ENCODE results near the gene LYZL2. TPM values are rescaled to one million over a fixed set of nuclear protein-coding genes. Genes with fewer than 3 reads are reported as not detected.
"Not testable (repeated sequence)": the region's sequence is repeated elsewhere in the genome, so short reads cannot be mapped to it uniquely, and the experiment has no call there.

Gene LYZL2
- not detected in 2 replicates for total RNA-seq (2022)
- percentile 8 among the genes with signal in this experiment for Bru-seq, nascent RNA
- BruChase-seq, experiment 1, labeled RNA remaining after a 2-hour chase: percentile 2 among the genes with signal in this experiment
- BruChase-seq, experiment 2, labeled RNA remaining after a 6-hour chase: percentile 5 among the genes with signal in this experiment
- long read RNA-seq: 0 reads

DNA sequence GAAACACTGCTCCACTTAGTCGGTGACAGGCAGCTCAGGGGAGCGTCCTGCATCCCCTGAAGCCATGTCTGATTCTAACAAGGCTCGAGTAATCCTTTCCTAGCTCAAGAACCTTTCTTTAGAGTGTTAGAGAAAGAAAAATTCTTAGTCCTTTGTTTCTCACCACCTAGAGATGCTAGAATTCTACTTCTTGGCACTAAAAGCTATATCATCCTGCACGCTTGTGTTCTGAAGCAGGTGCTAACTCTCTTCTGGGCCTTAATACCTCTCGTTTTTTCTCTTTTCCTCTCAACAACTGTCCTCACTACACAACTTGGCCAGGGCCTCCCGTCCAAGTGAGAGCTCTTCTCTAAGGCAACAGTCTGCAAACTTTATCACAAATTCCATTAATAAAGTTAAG, at the start of gene LYZL2:
TSS of gene LYZL2 (minus strand) at position 101 of the 400 bp plus-strand sequence. CDS start 2,838 bp downstream, outside the sequence.
- TF ChIP-seq, protein P1, sequence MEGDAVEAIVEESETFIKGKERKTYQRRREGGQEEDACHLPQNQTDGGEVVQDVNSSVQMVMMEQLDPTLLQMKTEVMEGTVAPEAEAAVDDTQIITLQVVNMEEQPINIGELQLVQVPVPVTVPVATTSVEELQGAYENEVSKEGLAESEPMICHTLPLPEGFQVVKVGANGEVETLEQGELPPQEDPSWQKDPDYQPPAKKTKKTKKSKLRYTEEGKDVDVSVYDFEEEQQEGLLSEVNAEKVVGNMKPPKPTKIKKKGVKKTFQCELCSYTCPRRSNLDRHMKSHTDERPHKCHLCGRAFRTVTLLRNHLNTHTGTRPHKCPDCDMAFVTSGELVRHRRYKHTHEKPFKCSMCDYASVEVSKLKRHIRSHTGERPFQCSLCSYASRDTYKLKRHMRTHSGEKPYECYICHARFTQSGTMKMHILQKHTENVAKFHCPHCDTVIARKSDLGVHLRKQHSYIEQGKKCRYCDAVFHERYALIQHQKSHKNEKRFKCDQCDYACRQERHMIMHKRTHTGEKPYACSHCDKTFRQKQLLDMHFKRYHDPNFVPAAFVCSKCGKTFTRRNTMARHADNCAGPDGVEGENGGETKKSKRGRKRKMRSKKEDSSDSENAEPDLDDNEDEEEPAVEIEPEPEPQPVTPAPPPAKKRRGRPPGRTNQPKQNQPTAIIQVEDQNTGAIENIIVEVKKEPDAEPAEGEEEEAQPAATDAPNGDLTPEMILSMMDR (IDR thresholded peaks at IDR 0.05; ENCODE audit: insufficient read depth in 1 of 2, low read depth in 1 of 2, low read length in 1 of 2, severe bottlenecking in 1 of 2, unreplicated experiment in 1 of 2): no peak
- H3K27me3 Mint-ChIP-seq (ENCODE audit: insufficient read depth, unreplicated experiment): peaks cover 13% of the 10 kb centered on the region

DNA sequence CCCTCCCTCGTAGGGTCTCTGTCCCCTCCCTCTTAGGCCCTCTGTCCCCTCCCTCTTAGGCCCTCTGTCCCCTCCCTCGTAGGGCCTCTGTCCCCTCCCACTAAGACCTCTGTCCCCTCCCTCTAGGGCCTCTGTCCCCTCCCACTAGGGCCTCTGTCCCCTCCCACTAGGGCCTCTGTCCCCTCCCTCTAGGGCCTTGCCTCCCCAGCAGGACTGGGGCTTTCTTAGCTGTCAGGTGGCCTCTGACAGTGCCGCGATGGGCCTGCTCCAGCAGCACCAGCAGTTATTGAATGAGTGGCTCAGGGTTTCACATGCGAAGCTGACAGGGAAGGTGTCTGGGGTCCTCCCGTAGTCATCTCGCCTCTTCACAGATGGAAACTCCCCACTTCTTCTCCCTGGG, 48.1 kb upstream of the LYZL2 start:
- H3K4me3 Mint-ChIP-seq (ENCODE audit: unreplicated experiment); H3K27me3 ChIP-seq (replicated peaks; ENCODE audit: control insufficient read depth, insufficient read depth, low read length); H3K4me3 ChIP-seq (ENCODE audit: low read depth, low read length); H3K36me3 ChIP-seq (ENCODE audit: control insufficient read depth, insufficient read depth, low read length); intact Hi-C loops (cut with micrococcal nuclease; ENCODE audit: unreplicated experiment); H3K27me3 Mint-ChIP-seq (ENCODE audit: insufficient read depth, unreplicated experiment); DNase-seq; CTCF ChIA-PET; POLR2A ChIA-PET; BruUV-seq (replicated peaks); H3K36me3 Mint-ChIP-seq (ENCODE audit: insufficient read depth, unreplicated experiment); H3K4me1 Mint-ChIP-seq (ENCODE audit: low read depth, unreplicated experiment); H3K27ac Mint-ChIP-seq (ENCODE audit: unreplicated experiment): not testable (repeated sequence)
- peaks cover 11% of the 10 kb centered on the region for H3K9me3 ChIP-seq
- peaks cover 14% of the 10 kb centered on the region for H3K9me3 Mint-ChIP-seq (ENCODE audit: unreplicated experiment)
- H3K4me1 ChIP-seq: peaks cover 11% of the 10 kb centered on the region; the same call in 1 of the 2 replicates

More for the DNA sequence above, at the start of gene LYZL2:
- ChIA-PET CTCF (no interaction called here), POLR2A (no interaction called here)
- Mint-ChIP-seq H3K4me3 (ENCODE audit: unreplicated experiment) (no peak within 1 kb of the TSS), H3K9me3 (ENCODE audit: unreplicated experiment) (no peaks in the 10 kb centered on the region), H3K4me1 (ENCODE audit: low read depth, unreplicated experiment) (no peaks in the 10 kb centered on the region), H3K36me3 (ENCODE audit: insufficient read depth, unreplicated experiment) (no peaks in the 10 kb centered on the region), H3K27ac (ENCODE audit: unreplicated experiment) (no peak within 1 kb of the TSS)
- Histone ChIP-seq H3K36me3 (ENCODE audit: control insufficient read depth, insufficient read depth, low read length) (no peaks in the 10 kb centered on the region), H3K27me3 (replicated peaks; ENCODE audit: control insufficient read depth, insufficient read depth, low read length) (no peaks in the 10 kb centered on the region), H3K9me3 (0 out of 2 replicates have a peak, but pooled peaks cover 2% of the 10 kb centered on the region), H3K4me1 (no peaks in the 10 kb centered on the region), H3K4me3 (ENCODE audit: low read depth, low read length) (no peak within 1 kb of the TSS)
- DNase-seq: no peak
- intact Hi-C loops (cut with micrococcal nuclease; ENCODE audit: unreplicated experiment): no loop called here
- BruUV-seq (replicated peaks): no TSS peak

DNA sequence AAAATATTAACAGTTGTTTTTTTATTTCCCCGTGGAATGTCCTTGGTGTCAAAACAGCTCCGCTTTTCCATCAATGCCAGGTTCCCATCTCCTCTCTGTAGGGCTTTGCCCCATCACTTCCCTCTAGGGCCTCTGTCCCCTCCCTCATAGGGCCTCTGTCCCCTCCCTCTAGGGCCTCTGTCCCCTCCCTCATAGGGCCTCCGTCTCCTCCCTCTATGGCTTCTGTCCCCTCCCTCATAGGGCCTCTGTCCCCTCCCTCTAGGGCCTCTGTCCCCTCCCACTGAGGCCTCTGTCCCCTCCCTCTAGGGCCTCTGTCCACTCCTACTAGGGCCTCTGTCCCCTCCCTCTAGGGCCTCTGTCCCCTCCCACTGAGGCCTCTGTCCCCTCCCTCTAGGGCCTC, 47.6 kb upstream of the LYZL2 start:
- BruUV-seq (replicated peaks); H3K27me3 ChIP-seq (replicated peaks; ENCODE audit: control insufficient read depth, insufficient read depth, low read length); intact Hi-C loops (cut with micrococcal nuclease; ENCODE audit: unreplicated experiment); DNase-seq; H3K4me1 Mint-ChIP-seq (ENCODE audit: low read depth, unreplicated experiment); H3K4me3 ChIP-seq (ENCODE audit: low read depth, low read length); H3K27me3 Mint-ChIP-seq (ENCODE audit: insufficient read depth, unreplicated experiment); POLR2A ChIA-PET; CTCF ChIA-PET; H3K27ac Mint-ChIP-seq (ENCODE audit: unreplicated experiment); H3K36me3 ChIP-seq (ENCODE audit: control insufficient read depth, insufficient read depth, low read length); H3K4me1 ChIP-seq; H3K4me3 Mint-ChIP-seq (ENCODE audit: unreplicated experiment); H3K36me3 Mint-ChIP-seq (ENCODE audit: insufficient read depth, unreplicated experiment): not testable (repeated sequence)
- peaks cover 11% of the 10 kb centered on the region for H3K9me3 ChIP-seq
- H3K9me3 Mint-ChIP-seq (ENCODE audit: unreplicated experiment): peaks cover 14% of the 10 kb centered on the region

DNA sequence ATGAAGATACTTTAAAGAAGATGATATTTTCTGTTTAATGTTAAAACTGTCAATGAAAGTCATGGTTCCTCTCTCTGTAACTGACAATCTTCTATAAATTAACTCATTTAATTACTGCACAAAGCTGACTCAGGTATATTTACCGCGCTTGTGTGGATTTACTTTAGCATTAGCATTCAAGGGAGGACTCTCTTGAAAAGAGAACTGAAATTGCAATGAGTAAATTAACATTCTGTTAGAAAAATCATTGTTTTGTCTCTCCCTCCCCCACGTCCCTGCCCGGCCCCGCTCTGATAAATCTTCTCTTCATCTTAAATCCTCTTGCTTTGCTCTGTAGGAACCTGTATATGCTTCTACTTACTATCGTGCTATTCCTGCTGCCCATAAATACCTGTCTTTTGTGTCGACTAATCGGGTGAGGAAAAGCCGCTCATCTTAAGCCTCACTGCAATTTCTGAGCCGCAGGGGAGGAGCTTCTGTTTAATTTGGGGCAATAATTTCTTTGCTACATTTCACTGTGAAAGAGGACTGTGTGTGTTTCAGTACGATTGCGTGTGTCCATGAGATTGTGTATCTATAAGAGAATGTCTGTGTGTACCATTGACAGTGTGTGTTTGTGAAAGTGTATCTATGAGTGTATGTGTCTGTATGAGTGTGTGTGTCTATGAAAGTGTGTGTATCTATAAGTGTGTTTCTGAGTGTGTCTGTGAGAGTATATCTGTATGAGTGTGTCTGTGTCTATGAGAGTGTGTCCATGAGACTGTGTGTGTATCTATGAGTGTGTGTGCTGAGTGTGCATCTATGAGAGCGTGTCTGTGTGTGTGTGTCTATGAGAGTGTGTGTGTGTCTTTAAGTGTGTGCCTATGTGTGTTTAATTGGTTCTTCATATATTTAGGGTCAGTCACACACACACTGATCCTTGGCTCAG, 46.5 kb upstream of the LYZL2 start:
- no peaks in the 10 kb centered on the region for H3K36me3 ChIP-seq (ENCODE audit: control insufficient read depth, insufficient read depth, low read length)
- peaks cover 3% of the 10 kb centered on the region; the same call in 1 of the 2 replicates for H3K9me3 ChIP-seq
- H3K27me3 ChIP-seq (replicated peaks; ENCODE audit: control insufficient read depth, insufficient read depth, low read length): no peaks in the 10 kb centered on the region
- no peaks in the 10 kb centered on the region for H3K36me3 Mint-ChIP-seq (ENCODE audit: insufficient read depth, unreplicated experiment)
- H3K4me1 Mint-ChIP-seq (ENCODE audit: low read depth, unreplicated experiment): no peaks in the 10 kb centered on the region
- peaks cover 14% of the 10 kb centered on the region for H3K9me3 Mint-ChIP-seq (ENCODE audit: unreplicated experiment)
- H3K4me3 ChIP-seq (ENCODE audit: low read depth, low read length): no peak overlapping the region
- no TSS peak for BruUV-seq (replicated peaks)
- DNase-seq: no peak
- H3K27me3 Mint-ChIP-seq (ENCODE audit: insufficient read depth, unreplicated experiment): no peaks in the 10 kb centered on the region
- H3K4me1 ChIP-seq: no peaks in the 10 kb centered on the region
- intact Hi-C loops (cut with micrococcal nuclease; ENCODE audit: unreplicated experiment): no loop called here
- no peak overlapping the region for H3K27ac Mint-ChIP-seq (ENCODE audit: unreplicated experiment)
- H3K4me3 Mint-ChIP-seq (ENCODE audit: unreplicated experiment): no peak overlapping the region
- CTCF ChIA-PET: no interaction called here
- POLR2A ChIA-PET: no interaction called here
- TF ChIP-seq, protein P1 (IDR thresholded peaks at IDR 0.05; ENCODE audit: insufficient read depth in 1 of 2, low read depth in 1 of 2, low read length in 1 of 2, severe bottlenecking in 1 of 2, unreplicated experiment in 1 of 2): no peak
